Measurements from ENCODE around the gene SAP130.

Gene SAP130
- long read RNA-seq, donor 1, result 0 reads
- long read RNA-seq, donor 2, result 0 reads
- long read RNA-seq, donor 3, full-length matches to known transcripts, result 1 of 1 reads
- long read RNA-seq, donor 3, partial matches to known transcripts, result 0 of 1 reads
- long read RNA-seq, donor 3, other reads (novel, unspliced or antisense), result 0 of 1 reads
- long read RNA-seq, donor 4, full-length matches to known transcripts, result 1 of 1 reads
- long read RNA-seq, donor 4, partial matches to known transcripts, result 0 of 1 reads
- long read RNA-seq, donor 4, other reads (novel, unspliced or antisense), result 0 of 1 reads
- long read RNA-seq, donor 5, result 0 reads
- long read RNA-seq, donor 6, partial matches to known transcripts, result 5 of 5 reads
- long read RNA-seq, donor 6, other reads (novel, unspliced or antisense), result 0 of 5 reads
- long read RNA-seq, donor 7, partial matches to known transcripts, result 12 of 12 reads
- long read RNA-seq, donor 7, other reads (novel, unspliced or antisense), result 0 of 12 reads
- long read RNA-seq, donor 8, result 0 reads

- DNase-seq, result peak; percentile 97
Observed at GRCh38 chr2:128027801-128028667, at the start of gene SAP130. Gene SAP130, minus strand, starts transcription at chr2:128028059. Its CDS starts 1,767 bp downstream, at chr2:128026292.

GRCh38 chr2:128076461-128077106 lies 48.7 kb upstream of the SAP130 start:
- no peak for DNase-seq

GRCh38 chr2:128073278-128073677 lies 45.4 kb upstream of the SAP130 start:
- DNase-seq, result no peak

DNA sequence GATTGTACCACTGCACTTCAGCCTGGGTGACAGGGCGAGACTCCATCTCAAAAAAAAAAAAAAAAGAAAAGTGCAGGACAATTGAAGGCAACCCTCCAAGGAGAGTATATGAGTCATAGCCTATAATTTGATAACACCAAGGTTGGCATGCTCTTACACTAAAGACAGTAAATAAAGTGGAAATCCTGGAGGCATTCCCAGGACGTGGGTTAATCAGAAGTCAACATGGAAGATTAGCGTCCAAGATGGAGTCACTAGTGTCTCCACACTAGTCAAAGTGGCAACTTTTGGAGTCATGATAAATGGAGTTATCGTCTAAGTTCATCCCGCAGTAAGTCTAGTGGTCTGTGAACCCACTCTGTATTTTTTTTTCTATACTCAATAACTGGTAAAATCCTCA lies 41.9 kb upstream of the SAP130 start:
- DNase-seq, result no peak

- no peak for DNase-seq
Observed at GRCh38 chr2:128064353-128064752, 36.5 kb upstream of the SAP130 start.

DNA sequence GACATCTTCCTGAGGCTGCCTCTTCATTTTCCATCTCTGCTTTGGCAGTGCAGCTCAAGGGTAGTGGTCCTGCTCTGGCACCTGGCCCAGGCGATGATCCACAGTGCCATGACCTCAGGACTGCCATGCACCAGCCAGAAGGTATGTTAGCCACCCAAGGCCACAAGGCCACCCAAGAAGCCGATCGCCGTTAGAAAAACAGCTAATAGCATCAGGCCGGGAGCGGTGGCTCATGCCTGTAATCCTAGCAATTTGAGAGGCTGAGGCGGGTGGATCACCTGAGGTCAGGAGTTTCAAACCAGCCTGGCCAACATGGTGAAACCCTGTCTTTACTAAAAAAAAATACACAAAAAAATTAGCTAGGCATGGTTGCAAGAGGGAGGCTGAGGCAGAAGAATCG lies 34.7 kb upstream of the SAP130 start:
- DNase-seq, result no peak

DNA sequence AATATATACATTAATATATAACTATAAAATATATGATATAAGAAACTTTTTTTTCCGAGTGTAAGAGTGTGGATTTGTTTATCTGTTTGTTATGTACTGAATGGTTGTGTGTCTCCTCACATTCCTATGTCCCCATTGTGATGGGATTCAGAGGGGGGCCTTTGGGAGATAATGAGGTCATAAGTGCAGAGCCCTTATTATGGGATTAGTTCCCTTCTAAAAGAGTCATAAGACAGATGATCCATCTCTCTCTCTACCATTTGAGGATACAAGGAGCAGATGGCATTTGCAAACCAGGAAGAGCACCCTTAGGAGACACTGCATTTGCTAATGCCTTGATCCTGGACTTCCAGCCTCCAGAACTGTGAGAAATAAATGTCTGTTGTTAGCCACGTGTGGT lies 30.3 kb upstream of the SAP130 start:
- DNase-seq, result no peak

GRCh38 chr2:128057334-128057733 lies 29.5 kb upstream of the SAP130 start:
- no peak for DNase-seq

DNA sequence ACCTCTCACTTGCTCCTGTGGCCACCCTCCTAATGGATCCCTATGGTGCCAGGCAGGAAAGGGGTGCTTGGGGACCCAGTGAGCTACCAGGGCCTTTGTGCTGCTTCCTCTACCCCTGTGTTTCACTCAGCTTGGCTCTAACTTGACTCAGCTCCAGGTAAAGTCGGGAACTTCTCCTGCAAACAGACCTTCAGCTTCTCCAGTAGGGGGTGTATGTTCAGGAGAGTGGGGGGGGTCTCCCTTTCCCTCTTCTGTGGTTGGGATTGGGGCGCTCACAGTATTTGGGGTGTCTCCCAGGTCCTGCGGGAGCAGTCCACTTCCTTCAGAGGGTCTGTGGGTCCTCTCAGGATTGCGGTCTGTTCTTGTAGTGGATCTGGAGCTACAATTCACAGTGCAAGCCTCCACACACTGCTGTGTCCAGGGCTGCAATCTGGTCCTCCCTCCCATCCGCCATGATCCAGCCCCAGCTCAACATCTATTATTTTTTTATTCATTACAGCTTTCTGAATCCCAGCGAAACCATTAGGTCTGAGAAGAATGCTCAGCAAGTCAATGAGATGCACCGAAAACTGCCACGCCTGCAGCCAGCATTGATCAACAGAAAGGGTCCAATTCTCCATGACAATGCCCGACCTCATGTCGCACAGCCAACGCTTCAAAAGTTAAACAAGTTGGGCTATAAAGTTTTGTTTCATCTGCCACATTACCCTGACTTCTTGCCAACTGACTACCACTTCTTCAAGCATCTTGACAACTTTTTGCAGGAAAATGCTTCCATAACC lies 26.4 kb upstream of the SAP130 start:
- no peak for DNase-seq

DNA sequence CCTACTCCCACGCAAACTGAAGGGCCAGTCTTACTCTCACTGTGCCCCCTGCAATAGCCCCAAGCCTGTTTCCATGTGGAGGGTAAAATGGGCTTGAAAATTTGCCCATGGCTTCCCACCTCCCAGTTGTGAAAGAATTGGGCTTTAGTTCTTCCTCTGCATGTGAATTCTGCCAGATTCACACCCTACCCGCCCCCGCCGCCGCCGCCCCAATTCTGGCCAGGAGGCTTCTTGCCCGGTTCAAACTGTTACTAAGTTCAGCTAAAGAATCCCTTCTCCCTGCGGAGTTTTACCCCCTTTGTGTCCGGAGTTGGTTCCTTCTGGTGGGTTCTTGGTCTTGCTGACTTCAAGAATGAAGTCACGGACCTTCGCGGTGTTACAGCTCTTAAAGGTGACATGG lies 25.5 kb upstream of the SAP130 start:
- no peak for DNase-seq

GRCh38 chr2:128043041-128043440 lies 15.2 kb upstream of the SAP130 start:
- no peak for DNase-seq

DNA sequence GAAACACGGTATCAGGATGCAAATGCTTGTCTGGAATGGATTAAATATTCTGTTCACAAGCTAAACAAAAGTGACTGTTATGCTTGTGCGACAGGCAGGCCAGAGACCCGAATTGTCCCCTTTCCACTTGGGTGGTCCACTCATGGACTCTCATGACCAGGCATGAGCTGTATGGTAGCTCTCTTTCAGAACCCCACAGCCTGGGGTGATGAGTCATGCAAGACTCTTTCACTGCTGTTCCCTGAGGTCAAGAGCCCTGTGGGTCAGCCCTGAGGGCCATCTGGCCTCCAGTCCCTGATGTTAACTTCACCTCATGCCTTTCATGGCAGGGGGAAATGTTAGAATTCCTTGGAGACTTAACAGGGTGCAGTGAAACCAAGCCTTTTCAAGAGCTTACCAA lies 13.7 kb upstream of the SAP130 start:
- DNase-seq, result no peak

GRCh38 chr2:128040166-128040771 lies 12.4 kb upstream of the SAP130 start:
- no peak for DNase-seq

DNA sequence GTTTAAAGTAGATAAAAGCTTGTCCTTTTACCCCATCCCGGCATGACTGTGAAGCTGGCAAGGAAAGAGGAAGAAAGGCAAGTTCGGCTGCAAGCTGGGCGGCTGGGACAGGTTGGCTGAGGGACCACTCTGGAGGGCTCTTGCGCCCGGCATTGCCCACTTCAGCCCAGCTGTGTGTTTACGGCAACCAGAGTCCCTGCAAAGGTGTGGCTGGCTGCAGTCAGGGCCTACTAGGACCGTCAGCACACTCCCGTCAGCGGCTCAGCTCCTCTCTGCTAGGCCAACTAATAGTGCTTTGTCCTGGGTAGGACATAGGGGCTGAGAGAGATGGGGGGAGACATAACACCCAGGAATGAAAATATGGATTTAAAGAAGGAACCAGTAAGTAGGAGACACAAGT lies 11.7 kb upstream of the SAP130 start:
- DNase-seq, result no peak

- no peak for DNase-seq
Observed at GRCh38 chr2:128038411-128038810, 10.6 kb upstream of the SAP130 start.

- DNase-seq, result no peak
Observed at GRCh38 chr2:128037649-128038048, 9.8 kb upstream of the SAP130 start.

DNA sequence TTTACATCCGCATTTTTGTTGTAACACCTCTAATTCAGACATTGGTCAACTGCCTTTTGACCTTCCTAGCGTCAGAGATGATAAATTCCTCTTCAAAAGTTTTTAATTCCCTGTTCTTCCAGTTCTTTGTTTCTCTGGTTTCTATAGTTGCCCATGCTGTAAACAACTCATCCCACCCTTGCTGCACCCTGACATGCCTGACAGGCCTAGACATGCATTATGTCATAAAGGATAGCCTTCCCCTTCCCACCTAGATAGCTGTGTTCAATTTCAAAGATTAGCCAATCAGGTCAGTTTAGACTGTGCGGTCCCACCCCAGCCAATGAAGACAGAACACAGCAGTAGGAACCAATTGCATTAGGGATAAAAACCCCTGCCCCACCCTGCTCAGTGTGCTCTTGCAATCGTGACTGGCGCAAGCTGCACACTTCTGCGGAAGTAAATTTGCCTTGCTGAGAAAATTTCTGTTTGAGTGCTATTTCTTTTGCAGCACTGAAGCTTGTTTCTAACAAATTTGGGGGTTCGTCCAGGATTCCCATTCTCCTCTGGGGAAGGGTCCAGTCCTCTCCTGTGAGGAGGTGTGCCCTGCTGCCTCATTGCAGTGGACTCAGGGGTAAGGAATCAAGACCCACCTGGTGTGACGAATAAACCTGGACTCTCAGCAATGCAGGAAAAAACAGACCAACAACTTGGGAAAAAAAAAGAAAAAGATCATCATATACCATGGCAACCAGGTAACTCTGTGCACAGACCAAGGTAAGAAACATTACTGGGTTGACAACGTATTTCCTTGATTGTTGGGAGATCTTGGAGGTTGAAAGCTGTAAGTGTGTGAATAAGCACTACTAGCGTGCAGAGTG lies 9.1 kb upstream of the SAP130 start:
- DNase-seq, result no peak

GRCh38 chr2:128032092-128032491 lies 4.2 kb upstream of the SAP130 start:
- no peak for DNase-seq

GRCh38 chr2:128028668-128029054 lies 802 bp upstream of the SAP130 start:
- no peak for DNase-seq

DNA sequence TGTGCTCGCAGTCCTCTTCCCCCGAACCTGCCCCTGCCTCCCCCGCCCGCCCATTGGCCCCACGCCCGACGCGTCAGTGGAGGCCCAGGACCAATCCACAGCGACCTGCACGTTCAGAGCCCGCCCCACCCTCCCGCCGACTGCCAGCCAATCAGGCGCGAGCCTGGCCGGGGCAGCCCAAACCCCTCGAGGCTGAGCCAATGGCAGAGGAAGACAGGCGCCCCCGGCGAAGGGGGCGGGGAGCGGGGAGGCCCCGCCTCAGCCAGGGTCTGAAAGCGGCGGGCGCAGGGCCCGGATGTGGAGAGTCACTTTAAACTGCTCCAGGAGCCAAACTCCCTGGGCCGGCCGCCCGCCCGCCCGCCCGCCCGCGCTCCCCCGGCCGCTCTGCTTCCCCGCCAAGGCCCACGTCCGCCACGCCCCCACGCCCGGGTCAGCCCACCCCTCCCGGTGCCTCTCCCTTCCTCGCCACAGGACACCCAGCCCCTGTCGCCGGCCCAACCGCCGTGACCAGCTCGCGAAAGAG lies 520 bp downstream of the SAP130 start:
- peak; percentile 76 for DNase-seq

All from right kidney (tissue), 9 donors.